ENCODE results near the gene TANGO6.
"Not testable (repeated sequence)": the region's sequence is repeated elsewhere in the genome, so short reads cannot be mapped to it uniquely, and the experiment has no call there.

TANGO6 gene

DNA sequence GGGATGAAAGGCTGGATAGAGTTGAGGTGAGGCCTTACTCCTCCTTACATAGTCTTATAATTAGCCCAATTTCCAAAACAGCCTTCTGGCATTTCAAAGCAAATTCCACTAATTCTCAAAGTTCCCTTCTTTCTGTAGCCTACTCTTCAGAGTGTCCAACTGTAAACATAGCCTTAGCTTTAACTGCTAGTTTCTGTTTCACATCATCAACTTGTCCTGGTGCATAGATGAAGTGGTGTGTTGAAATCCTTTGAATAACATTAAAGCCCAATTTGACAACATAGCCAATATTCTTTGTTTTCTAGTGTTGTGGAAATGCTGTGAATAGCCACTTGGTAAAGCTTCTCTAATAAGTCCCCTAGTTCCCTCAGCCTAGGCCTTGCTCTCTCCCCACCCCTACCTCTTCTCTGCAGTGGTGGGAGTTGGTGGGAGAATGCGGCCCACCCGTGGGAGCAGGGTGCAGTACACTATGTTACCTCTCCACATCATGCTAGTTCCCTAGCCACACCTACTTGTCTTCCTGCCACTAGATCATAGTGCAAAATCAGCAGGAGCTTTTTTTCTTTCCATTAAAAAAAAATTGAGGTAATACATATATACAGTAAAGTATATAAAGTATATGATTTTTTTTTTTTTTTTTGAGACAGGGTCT lies 135.1 kb downstream of the TANGO6 start:
- no peak for DNase-seq

DNA sequence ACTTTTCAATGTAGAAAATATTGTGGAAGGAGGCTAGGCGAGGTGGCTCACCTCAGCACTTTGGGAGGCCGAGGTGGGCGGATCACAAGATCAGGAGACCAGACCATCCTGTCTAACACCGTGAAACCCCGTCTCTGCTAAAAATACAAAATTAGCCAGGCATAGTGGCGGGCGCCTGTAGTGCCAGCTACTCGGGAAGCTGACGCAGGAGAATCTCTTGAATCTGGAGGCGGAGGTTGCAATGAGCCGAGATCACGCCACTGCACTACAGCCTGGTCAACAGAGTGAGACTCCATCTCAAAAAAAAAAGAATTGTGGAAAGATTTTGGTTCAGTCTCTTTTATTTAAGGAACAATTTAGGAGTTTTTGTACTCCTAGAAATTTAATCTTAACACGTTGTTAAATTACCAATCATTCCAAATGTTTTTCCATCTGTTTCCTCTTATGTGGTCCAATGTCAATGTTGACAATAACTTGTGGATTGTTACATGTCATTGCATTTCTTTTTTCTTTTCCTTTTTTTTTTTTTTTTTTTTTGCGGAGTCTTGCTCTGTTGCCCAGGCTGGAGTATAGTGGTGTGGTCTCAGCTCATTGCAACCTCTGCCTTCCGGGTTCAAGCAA lies 137.5 kb downstream of the TANGO6 start:
- DNase-seq = no peak

DNA sequence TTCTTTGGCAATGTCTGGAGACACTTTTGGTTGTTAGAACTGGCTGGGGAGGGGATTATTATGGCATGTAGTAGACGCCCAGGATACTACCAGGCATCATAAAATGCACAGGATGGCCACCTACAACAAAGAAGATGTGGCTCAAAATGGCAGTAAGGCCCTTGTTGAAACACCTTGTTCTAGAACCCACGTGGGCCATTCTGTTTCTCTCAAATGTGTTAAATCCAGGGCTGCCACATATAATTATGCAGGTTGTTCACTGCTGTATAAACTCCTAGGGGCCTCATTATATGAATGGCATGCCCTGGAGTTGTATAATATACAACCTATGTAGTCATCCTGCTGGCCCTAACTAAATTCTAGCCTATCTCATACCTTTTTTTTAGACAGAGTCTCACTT lies 138.6 kb downstream of the TANGO6 start:
- DNase-seq = no peak

DNA sequence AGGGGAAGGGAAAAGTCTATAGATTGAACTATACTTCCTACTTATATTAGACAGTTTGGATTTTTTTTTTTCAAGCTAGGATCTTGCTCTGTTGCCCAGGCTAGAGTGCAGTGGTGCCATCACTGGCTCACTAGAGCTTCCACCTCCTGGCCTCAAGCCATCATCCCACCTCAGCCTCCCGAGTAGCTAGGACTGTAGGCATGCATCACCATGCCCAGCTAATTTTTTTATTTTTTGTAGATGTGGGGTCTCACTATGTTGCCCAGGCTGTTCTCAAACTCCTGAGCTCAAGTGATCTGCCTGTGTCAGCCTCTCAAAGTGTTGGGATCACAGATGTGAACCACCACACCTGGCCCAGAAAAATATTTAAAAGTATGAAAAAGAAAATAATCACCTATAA lies 141.1 kb downstream of the TANGO6 start:
- no peak for DNase-seq

DNA sequence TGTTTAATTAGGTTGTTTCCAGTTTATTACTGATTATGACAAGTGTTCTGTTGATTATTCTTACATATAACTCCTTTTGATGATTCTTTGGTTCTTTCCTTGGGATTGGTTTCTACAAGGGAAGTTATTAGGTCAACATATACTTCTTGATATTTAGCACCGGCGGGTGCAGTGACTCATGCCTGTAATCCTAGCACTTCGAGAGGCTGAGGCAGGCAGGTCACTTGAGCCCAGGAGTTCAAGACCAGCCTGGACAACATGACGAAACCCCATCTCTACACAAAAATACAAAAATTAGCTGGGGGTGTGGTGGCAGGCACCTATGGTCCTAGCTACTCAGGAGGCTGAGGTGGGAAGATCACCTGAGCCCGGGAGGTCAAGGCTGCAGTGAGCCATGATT lies 141.9 kb downstream of the TANGO6 start:
- DNase-seq = no peak

DNA sequence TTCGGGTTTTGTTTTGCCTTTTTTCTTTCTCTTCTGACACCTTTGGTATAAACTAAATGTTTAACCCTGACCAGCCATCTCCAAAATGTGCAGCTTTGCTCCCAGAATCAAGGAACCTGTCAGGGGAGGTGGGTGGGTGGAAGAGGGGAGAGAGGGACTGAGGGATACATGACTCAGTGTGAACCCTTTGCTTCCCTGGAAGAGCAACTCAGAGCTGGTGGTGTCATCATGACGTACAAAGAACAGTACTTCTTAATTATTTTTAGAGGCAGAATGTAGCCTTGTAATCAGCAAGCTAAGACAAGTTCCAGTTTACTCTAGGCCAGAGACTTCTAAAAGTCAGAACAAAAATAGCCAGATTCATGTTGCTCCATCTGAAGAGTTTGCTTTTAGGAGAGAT lies 142.5 kb downstream of the TANGO6 start:
- DNase-seq = no peak

DNA sequence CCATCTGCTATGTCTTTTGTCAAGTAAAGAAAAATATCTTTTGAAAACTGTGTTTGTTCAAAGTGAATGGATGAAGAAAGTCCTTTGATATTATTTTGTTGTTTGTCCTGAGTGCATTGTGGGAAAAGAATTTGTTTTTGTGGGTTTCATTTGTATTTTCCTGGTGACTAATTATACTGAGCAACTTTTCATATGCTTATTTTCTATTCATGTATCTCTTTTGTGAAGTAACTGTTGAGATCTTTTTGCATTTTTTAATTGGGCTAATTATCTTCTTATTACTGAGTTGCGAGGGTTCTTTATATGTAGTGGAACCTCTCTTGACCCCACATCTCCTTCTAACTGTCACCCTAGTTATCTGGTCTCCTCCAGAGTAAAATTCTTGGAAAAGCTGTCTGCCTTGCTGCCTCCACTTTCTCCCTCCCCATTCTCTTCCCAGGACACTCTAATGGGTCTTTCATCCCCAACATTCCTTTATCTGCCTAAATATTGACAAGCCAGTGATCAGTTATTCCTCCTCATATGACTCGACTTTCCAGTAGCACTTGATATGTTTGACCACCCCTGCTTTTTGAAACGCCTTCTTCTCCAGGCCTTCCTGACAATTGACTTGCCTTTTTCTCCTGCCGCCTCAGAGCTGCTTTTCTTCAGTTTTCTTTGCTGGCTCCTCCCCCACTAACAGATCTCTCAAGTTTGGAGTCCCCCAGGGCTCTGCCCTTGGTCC lies 144.6 kb downstream of the TANGO6 start:
- no peak for DNase-seq

DNA sequence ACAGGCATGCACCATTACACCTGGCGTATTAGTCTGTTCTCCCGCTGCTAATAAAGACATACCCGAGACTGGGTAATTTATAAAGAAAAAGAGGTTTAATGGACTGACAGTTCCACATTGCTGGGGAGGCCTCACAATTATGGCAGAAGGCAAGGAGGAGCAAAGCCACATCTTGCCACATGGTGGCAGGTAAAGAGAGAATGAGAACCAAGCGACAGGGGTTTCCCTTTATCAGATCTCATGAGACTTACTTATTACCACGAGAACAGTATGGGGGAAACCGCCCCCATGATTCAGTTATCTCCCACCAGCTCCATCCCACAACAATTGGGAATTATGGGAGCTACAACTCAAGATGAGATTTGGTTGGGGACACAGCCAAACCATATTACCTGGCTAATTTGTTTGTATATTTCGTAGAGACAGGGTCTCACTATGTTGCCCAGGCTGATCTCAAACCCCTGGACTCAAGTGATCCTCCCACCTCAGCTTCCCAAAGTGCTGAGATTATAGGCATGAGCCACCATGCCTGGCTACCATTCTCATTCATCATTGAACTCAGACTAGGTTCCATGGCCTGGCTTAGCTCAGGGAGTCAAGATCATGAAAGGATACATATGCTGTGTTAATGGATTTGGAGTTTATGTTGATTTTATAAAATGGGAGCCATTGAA lies 147.0 kb downstream of the TANGO6 start:
- not testable (repeated sequence) for DNase-seq

DNA sequence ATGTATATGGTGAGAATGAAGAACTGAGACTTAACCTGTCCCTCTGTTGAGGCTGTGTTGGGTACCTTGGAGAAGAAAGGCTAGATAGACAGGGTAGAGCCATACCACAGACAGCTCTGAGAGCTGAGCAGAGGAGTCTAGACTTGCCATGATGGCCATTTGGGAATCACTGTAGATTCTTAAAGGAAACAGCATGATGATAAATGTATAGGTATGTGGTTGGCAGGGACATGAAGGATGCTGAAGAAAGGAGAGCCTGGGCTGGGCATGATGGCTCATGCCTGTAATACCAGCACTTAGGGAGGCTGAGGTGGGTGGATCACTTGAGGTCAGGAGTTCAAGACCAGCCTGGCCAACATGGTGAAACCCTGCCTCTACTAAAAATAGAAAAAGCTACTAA lies 147.7 kb downstream of the TANGO6 start:
- DNase-seq = no peak

DNA sequence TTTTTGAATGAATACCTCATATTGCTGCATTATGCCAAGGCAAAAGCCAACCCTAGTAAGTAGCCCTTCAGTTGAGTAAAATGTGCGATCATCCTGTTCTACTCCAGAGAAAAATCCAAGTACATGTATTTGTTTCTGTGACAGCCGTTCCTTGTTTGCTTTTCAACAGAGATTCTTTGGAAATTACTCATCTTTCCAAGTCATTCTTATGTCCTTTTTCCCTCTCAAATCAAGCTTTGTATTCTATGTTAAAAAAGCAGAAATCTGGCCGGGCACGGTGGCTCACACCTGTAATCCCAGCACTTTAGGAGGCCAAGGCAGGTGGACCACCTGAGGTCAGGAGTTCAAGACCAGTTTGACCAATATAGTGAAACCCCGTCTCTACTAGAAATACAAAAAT lies 149.2 kb downstream of the TANGO6 start:
- no peak for DNase-seq

DNA sequence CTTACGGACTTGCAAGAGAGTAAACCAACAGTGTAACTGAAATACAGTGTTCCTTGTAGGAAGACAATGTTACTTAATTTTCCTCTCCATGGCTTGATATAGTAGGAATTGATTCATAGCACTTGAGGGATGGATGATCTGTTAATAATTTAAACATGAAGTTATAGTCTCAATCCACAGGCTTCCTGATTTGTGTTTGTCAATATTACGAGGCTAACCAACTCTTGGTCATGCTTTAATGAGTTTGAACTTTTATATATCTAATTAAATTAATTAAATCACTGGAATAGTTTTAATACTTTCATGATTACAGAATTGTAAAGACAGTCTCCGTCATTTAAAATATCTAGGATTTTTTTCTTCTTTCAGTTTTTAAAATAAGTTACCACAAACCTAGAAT lies 150.1 kb downstream of the TANGO6 start:
- DNase-seq = no peak

DNA sequence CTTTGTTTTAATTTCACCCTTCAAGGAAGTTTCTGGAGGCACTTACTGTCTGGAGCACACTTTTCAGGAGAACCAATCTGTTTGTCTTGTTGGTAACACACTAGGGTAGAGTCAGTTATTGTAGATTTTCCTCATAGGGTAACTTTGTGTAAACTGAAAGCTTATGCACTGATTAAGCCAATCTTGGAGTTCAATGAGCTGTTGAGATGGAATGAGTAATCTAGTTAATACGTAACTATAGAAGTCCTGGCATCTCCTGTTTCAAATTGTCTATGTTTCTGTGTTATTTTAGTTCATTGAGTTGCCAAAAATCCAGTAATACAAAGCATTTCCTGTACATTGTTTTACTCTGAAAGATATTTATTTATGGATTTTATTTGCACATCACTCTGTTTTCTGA lies 150.6 kb downstream of the TANGO6 start:
- DNase-seq = no peak

DNA sequence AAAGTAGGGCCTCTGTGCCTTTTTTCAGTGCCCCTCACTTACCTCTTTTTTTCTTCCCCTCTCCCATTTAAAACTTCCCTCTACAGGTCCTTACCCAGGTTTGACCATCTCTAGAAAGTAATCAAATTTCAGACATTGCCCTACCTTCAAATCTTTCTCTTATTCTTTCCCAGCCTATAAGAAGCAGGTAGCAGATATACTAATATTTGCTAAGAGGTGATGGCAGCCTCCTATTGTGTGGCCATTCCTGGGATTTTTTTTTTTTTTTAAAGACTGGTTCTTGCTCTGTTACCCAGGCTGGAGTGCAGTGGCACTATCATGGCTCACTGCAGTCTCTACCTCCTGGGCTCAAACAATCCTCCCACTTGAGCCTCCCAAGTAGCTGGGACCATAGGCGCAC lies 151.0 kb downstream of the TANGO6 start:
- no peak for DNase-seq

DNA sequence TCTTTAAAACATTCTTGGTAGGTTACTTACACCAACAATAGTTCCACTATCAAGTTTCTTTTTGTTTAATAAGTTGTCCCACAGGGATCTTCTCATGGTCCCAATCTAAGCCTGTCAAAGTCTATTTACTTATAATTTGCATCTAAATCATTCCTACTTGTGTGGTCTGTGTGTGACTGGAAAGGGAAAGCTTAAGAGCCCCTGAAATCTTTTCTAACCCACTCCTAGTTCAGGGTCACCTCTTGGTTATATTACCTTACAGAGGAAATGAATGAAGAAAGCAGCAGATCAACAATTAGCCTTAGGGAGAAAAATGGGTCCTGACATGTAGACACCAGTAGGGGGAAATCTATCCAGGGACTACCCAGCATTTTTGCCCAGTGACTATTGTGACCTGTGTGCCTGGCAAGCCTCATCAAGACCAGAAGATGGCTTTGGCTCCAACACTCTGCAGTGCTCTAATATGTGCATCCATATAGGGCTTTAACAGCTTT lies 151.7 kb downstream of the TANGO6 start:
- no peak for DNase-seq

DNA sequence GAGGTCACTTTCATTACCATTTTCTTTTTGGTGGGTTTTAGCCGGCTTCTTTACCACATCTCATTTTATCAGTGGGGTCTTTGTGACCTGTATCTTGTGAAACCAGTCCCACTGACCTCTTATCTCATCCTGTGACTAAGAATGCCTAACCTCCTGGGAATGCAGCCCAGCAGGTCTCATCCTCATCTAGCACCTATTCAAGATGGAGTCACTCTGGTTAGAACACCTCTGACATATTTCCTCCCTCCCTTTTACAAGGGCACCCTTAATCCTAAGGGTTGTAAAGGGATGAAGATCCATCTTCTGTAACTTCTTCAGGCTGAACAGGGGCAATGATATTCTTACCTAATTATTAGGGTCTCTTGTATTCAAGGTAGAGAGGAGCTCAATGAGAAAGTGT lies 154.2 kb downstream of the TANGO6 start:
- no peak for DNase-seq

DNA sequence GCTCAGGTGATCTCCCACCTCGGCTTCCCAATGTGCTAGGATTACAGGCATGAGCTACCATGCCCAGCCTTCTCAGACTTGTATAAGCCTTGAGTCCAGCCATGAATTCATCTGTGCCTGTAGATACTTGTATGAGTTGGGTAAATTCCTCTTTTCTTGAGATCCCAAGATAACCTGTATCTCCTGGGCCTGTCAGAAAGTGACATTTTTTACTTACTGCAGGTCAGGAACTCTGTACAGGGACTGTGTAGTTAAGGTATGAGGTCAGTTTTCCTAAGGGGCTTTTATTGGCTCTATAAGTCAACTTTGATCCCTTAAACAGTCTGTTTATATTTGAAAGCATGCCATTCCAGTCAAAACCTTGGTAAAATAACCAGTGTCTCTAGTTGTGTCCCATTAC lies 155.8 kb downstream of the TANGO6 start:
- DNase-seq = no peak

DNA sequence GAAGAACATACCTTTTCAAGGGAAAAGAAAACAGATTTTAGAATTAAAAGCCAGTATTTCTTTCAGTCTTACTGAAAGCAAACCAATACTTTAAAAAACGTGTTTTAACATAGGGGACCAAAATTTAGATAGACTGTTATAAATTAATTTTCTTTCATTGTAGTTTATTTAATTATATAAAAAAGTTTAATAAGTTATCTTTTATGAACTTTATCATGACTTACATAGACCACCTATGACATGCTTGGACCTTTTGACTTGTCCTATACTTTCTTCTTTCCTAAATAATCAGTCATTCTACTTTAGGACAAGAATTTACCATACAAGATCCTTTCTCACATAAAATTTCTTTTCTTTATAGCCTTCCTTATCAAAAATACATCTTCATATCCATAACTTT lies 160.2 kb downstream of the TANGO6 start:
- DNase-seq = no peak

DNA sequence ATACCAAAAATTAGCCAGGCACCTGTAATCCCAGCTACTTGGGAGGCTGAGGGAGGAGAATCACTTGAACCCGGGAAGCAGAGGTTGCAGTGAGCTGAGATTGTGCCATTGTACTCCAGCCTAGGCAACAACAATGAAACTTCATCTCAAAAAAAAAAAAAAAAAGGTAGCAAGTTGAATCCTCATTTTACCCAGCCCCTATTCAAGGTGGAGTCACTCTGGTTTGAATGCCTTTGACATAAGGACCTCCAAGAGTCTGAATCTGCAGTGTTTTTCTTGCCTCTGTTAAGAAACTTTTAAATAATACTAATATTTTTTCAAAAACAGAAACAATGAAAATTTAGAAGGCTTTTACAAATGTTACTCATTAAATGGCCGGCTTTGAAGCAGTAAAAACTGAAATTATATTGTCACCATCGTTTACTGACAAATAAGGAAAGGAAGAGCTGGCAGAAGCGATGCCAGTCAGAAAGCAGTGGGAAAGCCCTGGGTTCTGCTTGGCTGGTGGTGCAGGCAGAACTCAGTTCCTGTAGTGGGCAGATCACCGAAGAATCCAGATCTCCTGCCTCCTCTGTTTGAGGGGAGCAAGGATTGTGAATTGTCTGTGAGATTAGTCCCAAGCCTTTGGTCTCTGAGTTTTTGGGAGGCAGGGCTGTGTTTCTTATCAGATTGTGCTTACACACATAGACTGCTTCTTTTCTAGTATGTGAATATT lies 162.5 kb downstream of the TANGO6 start:
- no peak for DNase-seq

DNA sequence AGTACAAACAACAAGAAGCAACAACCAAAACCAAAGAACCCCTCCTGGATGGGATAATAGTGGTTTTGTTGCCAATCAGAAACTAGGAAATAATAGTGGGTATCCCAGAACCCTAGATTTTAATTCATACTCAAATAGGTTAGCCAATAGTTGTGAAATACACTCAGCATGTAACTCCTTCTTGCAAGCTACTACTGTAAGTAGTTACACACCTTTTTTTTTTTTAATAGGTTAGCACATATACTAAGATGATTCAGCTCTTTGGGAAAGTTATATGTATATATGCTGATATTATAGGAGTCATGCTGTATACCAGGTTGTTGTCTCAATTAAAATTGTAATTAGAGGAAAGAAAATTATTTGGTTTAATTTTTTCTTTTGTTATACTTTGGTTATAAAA lies 169.6 kb downstream of the TANGO6 start:
- no peak for DNase-seq

DNA sequence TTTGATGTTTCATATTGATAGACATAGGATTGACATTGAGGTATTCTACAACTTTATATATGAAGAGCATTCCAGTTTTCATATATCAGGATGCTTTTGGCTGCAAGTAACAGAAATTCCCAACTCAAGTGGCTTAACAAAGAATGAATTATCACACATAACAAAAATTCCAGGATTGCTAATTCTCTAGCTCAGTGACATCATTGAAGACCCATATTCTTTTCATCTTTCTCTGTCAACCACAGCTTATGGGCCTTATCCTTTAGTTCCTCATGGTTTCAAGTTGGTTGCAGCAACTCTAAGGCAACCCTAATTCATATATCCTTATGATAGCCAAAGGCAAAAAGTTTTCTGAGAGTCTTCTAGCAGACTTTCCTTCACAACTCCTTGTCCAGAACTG lies 170.7 kb downstream of the TANGO6 start:
- no peak for DNase-seq

DNA sequence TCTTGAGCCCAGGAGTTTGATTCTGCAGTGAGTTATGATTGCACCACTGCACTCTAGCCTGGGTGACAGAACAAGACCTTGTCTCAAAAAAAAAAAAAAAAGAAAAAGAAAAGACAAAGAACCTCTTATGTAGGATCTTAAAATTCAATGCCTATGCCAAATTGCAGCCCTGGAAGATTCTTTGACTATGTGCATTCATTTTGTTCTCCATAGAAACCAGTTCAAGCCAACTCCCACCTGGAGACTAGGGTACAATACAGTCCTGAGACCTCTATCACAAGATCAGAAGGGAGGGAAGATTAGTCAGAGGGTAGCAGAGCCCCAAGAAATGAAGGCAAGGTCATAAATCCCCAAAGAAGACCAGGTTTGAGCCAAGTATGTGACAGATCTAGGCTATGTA lies 171.5 kb downstream of the TANGO6 start:
- no peak for DNase-seq

DNA sequence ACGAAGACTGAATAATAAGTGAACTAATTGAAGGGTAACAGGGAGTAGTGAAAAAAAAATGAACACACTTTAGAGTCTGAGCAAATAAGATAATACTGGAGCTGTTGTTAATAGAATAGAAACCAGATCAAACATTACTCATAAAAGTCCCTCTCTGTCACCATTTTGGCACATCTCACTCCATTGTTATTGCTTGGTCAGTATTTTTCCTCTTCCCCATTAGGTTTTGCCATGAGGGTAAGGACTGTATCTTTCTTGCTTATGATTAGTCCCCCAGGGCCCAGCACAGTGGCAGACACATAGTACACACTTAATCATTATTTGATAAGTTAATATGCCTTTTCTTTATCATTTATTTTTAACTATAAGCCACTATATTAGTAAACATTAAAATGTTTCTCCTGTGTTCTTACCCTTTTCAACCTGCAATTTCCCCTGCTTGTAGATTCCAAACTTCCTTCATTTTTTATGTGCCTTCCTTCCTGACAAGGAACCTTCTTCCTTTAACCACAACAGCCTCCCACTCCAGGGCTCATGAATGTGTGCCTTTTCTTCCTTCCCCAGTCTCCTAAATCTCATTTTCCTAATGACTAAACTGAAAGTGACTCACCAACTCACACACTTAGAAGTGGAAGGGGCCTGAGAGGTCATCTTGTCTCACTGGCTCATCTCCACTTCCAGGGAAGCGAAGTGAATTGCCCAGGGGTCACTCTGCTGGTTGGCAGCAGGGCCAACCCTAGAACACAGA lies 173.9 kb downstream of the TANGO6 start:
- DNase-seq = no peak

All from effector CD8-positive, alpha-beta T cell (primary cell).